ENCODE results near the gene TMEM170A. TPM values are rescaled to one million over a fixed set of nuclear protein-coding genes. Genes with fewer than 3 reads are reported as not detected.
A peak's percentile ranks its signal among the peaks of the same experiment; 100 is the strongest.
"Not testable (repeated sequence)": the region's sequence is repeated elsewhere in the genome, so short reads cannot be mapped to it uniquely, and the experiment has no call there.

TMEM170A gene
- total RNA-seq, 1 donor from 2014 or later = 29.1 TPM

- H3K4me3 ChIP-seq (ENCODE audit: low read depth, low read length) = no peak overlapping the region
- no peaks in the 10 kb centered on the region for H3K36me3 ChIP-seq (ENCODE audit: control insufficient read depth, insufficient read depth, low read length)
- no peak for TF ChIP-seq CTCF (IDR thresholded peaks at IDR 0.05; ENCODE audit: insufficient read depth, low read length, poor library complexity, severe bottlenecking)
- no peak for DNase-seq (ENCODE audit: low read depth)
- H3K27me3 ChIP-seq (ENCODE audit: control insufficient read depth, insufficient read depth, low read length) = no peaks in the 10 kb centered on the region
These were observed 2.3 kb upstream of the TMEM170A start for GRCh38 chr16:75466760-75467159.

- peak overlapping the region; percentile 97 for H3K4me3 ChIP-seq (ENCODE audit: low read depth, low read length)
- not testable (repeated sequence) for DNase-seq (ENCODE audit: low read depth); H3K27me3 ChIP-seq (ENCODE audit: control insufficient read depth, insufficient read depth, low read length); H3K36me3 ChIP-seq (ENCODE audit: control insufficient read depth, insufficient read depth, low read length)
These were observed 934 bp downstream of the TMEM170A start for GRCh38 chr16:75463389-75464121.

- peak overlapping the region; percentile 97 for H3K4me3 ChIP-seq (ENCODE audit: low read depth, low read length)
- no peaks in the 10 kb centered on the region for H3K36me3 ChIP-seq (ENCODE audit: control insufficient read depth, insufficient read depth, low read length)
- no peak for DNase-seq (ENCODE audit: low read depth)
- TF ChIP-seq CTCF (IDR thresholded peaks at IDR 0.05; ENCODE audit: insufficient read depth, low read length, poor library complexity, severe bottlenecking) = no peak
- no peaks in the 10 kb centered on the region for H3K27me3 ChIP-seq (ENCODE audit: control insufficient read depth, insufficient read depth, low read length)
These were observed 1.7 kb downstream of the TMEM170A start for GRCh38 chr16:75462806-75463205.

GRCh38 chr16:75461575-75461974, 2.9 kb downstream of the TMEM170A start:
- Histone ChIP-seq H3K27me3 (ENCODE audit: control insufficient read depth, insufficient read depth, low read length) (no peaks in the 10 kb centered on the region), H3K36me3 (ENCODE audit: control insufficient read depth, insufficient read depth, low read length) (no peaks in the 10 kb centered on the region), H3K4me3 (ENCODE audit: low read depth, low read length) (no peak overlapping the region)
- DNase-seq (ENCODE audit: low read depth) = no peak
- no peak for TF ChIP-seq CTCF (IDR thresholded peaks at IDR 0.05; ENCODE audit: insufficient read depth, low read length, poor library complexity, severe bottlenecking)

GRCh38 chr16:75460446-75460845, 4.0 kb downstream of the TMEM170A start:
- no peak overlapping the region for H3K4me3 ChIP-seq (ENCODE audit: low read depth, low read length)
- no peak for DNase-seq (ENCODE audit: low read depth)
- no peaks in the 10 kb centered on the region for H3K36me3 ChIP-seq (ENCODE audit: control insufficient read depth, insufficient read depth, low read length)
- H3K27me3 ChIP-seq (ENCODE audit: control insufficient read depth, insufficient read depth, low read length) = no peaks in the 10 kb centered on the region
- TF ChIP-seq CTCF (IDR thresholded peaks at IDR 0.05; ENCODE audit: insufficient read depth, low read length, poor library complexity, severe bottlenecking) = no peak

GRCh38 chr16:75459691-75460090, 4.8 kb downstream of the TMEM170A start:
- Histone ChIP-seq H3K27me3 (ENCODE audit: control insufficient read depth, insufficient read depth, low read length) (no peaks in the 10 kb centered on the region), H3K36me3 (ENCODE audit: control insufficient read depth, insufficient read depth, low read length) (no peaks in the 10 kb centered on the region), H3K4me3 (ENCODE audit: low read depth, low read length) (no peak overlapping the region)
- no peak for DNase-seq (ENCODE audit: low read depth)
- no peak for TF ChIP-seq CTCF (IDR thresholded peaks at IDR 0.05; ENCODE audit: insufficient read depth, low read length, poor library complexity, severe bottlenecking)

Data from kidney epithelial cell (primary cell).